OCI-LY1 (cell line): Measurements from ENCODE around the gene LDLRAD1.
A peak's percentile ranks its signal among the peaks of the same experiment; 100 is the strongest.

Experiments used
- H2AFZ ChIP-seq: fragments of 200-600 bp; sonication (generic), shearing (Covaris generic); 2 replicates; pipeline ENCODE4 v1.6.0; 2014; ENCODE audit warnings: antibody characterized with exemption, mild to moderate bottlenecking, low read length
- H3F3A ChIP-seq: fragments of 200-600 bp; sonication (generic), shearing (Covaris generic); 2 replicates; pipeline ENCODE4 v1.6.0; 2014; ENCODE audit warnings: mild to moderate bottlenecking, antibody characterized with exemption, low read length, moderate library complexity; ENCODE audit not compliant: insufficient read depth
- H3K27ac ChIP-seq: fragments of 200-600 bp; sonication (generic); 2 replicates; pipeline ENCODE4 v1.5.1; 2014; ENCODE audit warnings: low read length, mixed run types, mild to moderate bottlenecking, low read depth; ENCODE audit not compliant: poor library complexity, severe bottlenecking
- H3K27me3 ChIP-seq: fragments of 200-600 bp; sonication (generic); 2 replicates; pipeline ENCODE4 v1.6.0; 2014; ENCODE audit warnings: antibody characterized with exemption, mild to moderate bottlenecking, low read length, moderate library complexity; ENCODE audit not compliant: insufficient read depth
- H3K36me3 ChIP-seq: fragments of 200-600 bp; sonication (generic); 2 replicates; pipeline ENCODE4 v1.6.1; 2014; ENCODE audit warnings: mild to moderate bottlenecking, antibody characterized with exemption, low read length, moderate library complexity, mixed read lengths; ENCODE audit not compliant: insufficient read depth
- H3K4me1 ChIP-seq: fragments of 200-600 bp; sonication (generic); 2 replicates; pipeline ENCODE4 v1.5.1; 2014; ENCODE audit warnings: mild to moderate bottlenecking, low read length, moderate library complexity; ENCODE audit not compliant: insufficient read depth, severe bottlenecking
- H3K4me2 ChIP-seq: fragments of 200-600 bp; sonication (generic), shearing (Covaris generic); 2 replicates; pipeline ENCODE4 v1.6.1; 2014; ENCODE audit warnings: low read length
- H3K4me3 ChIP-seq: fragments of 200-600 bp; sonication (generic); 2 replicates; pipeline ENCODE4 v1.5.1; 2014; ENCODE audit warnings: low read length, low read depth, mild to moderate bottlenecking, mixed read lengths; ENCODE audit not compliant: poor library complexity, severe bottlenecking
- H3K79me2 ChIP-seq: fragments of 200-600 bp; shearing (Covaris generic); 2 replicates; pipeline ENCODE4 v1.6.1; 2016; ENCODE audit warnings: mixed run types, low read length, mixed read lengths; ENCODE audit not compliant: insufficient read depth
- H3K9ac ChIP-seq: fragments of 200-600 bp; sonication (generic), shearing (Covaris generic); 2 replicates; pipeline ENCODE4 v1.6.1; 2014; ENCODE audit warnings: mild to moderate bottlenecking, low read length, mixed read lengths
- H3K9me2 ChIP-seq: fragments of 200-600 bp; sonication (generic), shearing (Covaris generic); 2 replicates; pipeline ENCODE4 v1.6.1; 2014; ENCODE audit warnings: low read depth, mild to moderate bottlenecking, low read length, mixed read lengths
- H3K9me3 ChIP-seq: fragments of 200-600 bp; shearing (Covaris generic); 2 replicates; pipeline ENCODE4 v1.6.1; 2014; ENCODE audit warnings: low read length, mixed read lengths
- H4K20me1 ChIP-seq: fragments of 200-600 bp; sonication (generic), shearing (Covaris generic); 2 replicates; pipeline ENCODE4 v1.6.0; 2016; ENCODE audit warnings: mild to moderate bottlenecking, low read length; ENCODE audit not compliant: insufficient read depth
- EZH2 ChIP-seq: fragments of 200-600 bp; sonication (generic), shearing (Covaris generic); IDR thresholded peaks from 2 replicates; pipeline ENCODE4 v1.8.0; 2017; ENCODE audit warnings: borderline replicate concordance, mixed run types, mild to moderate bottlenecking, antibody characterized with exemption, low read length, moderate library complexity, mixed read lengths
- TF ChIP-seq, protein P1 (sequence below): fragments of 200-600 bp; sonication (generic), shearing (Covaris generic); IDR thresholded peaks from 2 replicates; pipeline ENCODE4 v1.5.1; 2017; ENCODE audit warnings: mild to moderate bottlenecking, antibody characterized with exemption, low read length, moderate library complexity, mixed read lengths

LDLRAD1 gene

DNA sequence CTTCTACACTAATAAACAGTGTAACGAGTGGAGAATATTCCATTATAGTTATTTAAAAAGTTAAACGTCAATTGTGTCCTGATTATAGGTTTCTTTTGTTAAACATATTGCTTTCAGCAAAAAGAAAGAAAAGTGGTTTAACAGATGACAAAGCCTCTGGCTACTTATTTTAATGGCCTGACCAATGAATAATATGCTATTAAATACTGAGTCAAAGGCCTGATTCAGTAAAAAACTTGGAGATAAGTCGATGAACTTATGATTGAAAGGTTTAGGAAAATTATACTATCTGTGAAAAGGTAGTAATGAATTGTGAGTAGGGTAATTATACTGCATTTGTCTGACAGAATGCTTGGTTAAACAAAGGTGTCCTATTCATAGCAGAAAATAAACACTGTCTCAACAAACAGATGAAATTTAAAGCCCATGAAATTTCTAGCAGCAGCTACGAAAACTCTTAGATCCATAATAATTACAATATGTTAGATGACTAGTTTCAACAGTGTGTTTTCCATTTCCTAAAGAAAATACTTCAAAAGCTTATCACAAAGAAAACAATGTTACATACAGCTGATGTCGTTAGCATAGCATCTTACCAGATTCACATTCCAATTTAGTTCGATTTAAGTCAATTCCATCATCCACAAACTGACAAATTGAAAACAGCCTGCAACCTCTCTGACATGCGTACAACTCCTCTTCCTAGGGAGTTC is 28.8 kb upstream of the LDLRAD1 start:
- H3K36me3 ChIP-seq = peaks cover 34% of the 10 kb centered on the region
- H3F3A ChIP-seq = no peaks in the 10 kb centered on the region
- peak overlapping the region; percentile 40 for H3K4me2 ChIP-seq
- no peak overlapping the region for H2AFZ ChIP-seq
- no peak overlapping the region for H3K4me3 ChIP-seq
- peak overlapping the region; percentile 81 for H3K27ac ChIP-seq
- no peaks in the 10 kb centered on the region for H3K9me2 ChIP-seq
- no peaks in the 10 kb centered on the region for H3K9me3 ChIP-seq
- peaks cover 38% of the 10 kb centered on the region for H3K4me1 ChIP-seq
- H3K9ac ChIP-seq = no peak overlapping the region; the same call in 1 of the 2 replicates
- no peaks in the 10 kb centered on the region for H3K27me3 ChIP-seq
- no peaks in the 10 kb centered on the region for H4K20me1 ChIP-seq
- peaks cover 67% of the 10 kb centered on the region for H3K79me2 ChIP-seq
- TF ChIP-seq, protein P1, sequence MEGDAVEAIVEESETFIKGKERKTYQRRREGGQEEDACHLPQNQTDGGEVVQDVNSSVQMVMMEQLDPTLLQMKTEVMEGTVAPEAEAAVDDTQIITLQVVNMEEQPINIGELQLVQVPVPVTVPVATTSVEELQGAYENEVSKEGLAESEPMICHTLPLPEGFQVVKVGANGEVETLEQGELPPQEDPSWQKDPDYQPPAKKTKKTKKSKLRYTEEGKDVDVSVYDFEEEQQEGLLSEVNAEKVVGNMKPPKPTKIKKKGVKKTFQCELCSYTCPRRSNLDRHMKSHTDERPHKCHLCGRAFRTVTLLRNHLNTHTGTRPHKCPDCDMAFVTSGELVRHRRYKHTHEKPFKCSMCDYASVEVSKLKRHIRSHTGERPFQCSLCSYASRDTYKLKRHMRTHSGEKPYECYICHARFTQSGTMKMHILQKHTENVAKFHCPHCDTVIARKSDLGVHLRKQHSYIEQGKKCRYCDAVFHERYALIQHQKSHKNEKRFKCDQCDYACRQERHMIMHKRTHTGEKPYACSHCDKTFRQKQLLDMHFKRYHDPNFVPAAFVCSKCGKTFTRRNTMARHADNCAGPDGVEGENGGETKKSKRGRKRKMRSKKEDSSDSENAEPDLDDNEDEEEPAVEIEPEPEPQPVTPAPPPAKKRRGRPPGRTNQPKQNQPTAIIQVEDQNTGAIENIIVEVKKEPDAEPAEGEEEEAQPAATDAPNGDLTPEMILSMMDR = no peak

GRCh38 chr1:54045496-54045895 is 27.5 kb upstream of the LDLRAD1 start:
- Histone ChIP-seq H3K9me3 (no peaks in the 10 kb centered on the region), H3K4me1 (peaks cover 27% of the 10 kb centered on the region), H3K4me2 (no peak overlapping the region), H4K20me1 (no peaks in the 10 kb centered on the region), H3K9ac (no peak overlapping the region), H3K4me3 (no peak overlapping the region), H2AFZ (no peak overlapping the region), H3K36me3 (peaks cover 47% of the 10 kb centered on the region), H3K9me2 (no peaks in the 10 kb centered on the region), H3F3A (no peaks in the 10 kb centered on the region), H3K27me3 (no peaks in the 10 kb centered on the region), H3K27ac (no peak overlapping the region), H3K79me2 (peaks cover 54% of the 10 kb centered on the region)
- TF ChIP-seq EZH2 = no peak
- TF ChIP-seq, protein P1 = no peak

DNA sequence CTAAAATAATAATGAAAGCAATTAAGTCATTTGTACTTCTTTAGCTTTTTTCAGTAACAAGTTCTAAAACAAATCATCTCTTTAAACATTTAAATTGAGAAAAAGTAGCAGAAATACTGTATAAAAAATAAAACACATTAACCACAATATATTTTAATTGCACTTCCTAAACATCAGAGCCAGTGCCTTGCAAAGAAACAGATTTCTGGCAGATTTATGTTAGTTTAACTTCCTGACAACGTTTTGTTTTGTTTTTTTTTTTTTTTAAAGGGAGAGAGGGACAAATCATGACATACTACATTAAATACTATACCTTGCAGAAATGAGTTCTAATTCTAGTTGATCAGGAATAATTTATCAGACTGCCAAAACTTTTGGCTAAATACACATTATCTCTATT is 23.8 kb upstream of the LDLRAD1 start:
- Histone ChIP-seq H3K9me2 (no peaks in the 10 kb centered on the region), H3K27me3 (no peaks in the 10 kb centered on the region), H3K4me1 (peaks cover 2% of the 10 kb centered on the region), H2AFZ (no peak overlapping the region), H3K79me2 (peaks cover 18% of the 10 kb centered on the region), H4K20me1 (no peaks in the 10 kb centered on the region), H3K27ac (no peak overlapping the region), H3K4me3 (no peak overlapping the region), H3K4me2 (no peak overlapping the region), H3K9me3 (no peaks in the 10 kb centered on the region), H3F3A (no peaks in the 10 kb centered on the region), H3K36me3 (peaks cover 82% of the 10 kb centered on the region), H3K9ac (no peak overlapping the region)
- TF ChIP-seq, protein P1 = no peak
- TF ChIP-seq EZH2 = no peak
